ENCODE data around the gene BMP15.

The BMP15 gene

GRCh38 chrX:50910685-50911176 lies at the start of gene BMP15:
BMP15 (plus strand) TSS chrX:50910735; CDS start chrX:50910784, 49 bp downstream.
- Histone ChIP-seq H3K36me3 (ENCODE audit: insufficient read depth, low read length) (no peaks in the 10 kb centered on the region), H3K9ac (ENCODE audit: insufficient read length) (no peak within 1 kb of the TSS), H3K9me3 (ENCODE audit: low read depth, low read length) (no peaks in the 10 kb centered on the region), H3K4me3 (no peak within 1 kb of the TSS), H3K27ac (no peak within 1 kb of the TSS)
- no peak for TF ChIP-seq POLR2AphosphoS5 (IDR thresholded peaks at IDR 0.05; ENCODE audit: borderline replicate concordance, low read depth, low read length)
- no peak for TF ChIP-seq EZH2 (IDR thresholded peaks at IDR 0.05)
- no peak for TF ChIP-seq FOXP2 (optimal IDR thresholded peaks at IDR 0.05; ENCODE audit: control extremely low read depth, extremely low read length, insufficient read depth)
- DNase-seq (ENCODE audit: low read depth, low spot score) = no peak

GRCh38 chrX:50863471-50863870 lies 47.1 kb upstream of the BMP15 start:
- Histone ChIP-seq H3K27ac (no peak overlapping the region), H3K4me3 (no peak overlapping the region), H3K36me3 (ENCODE audit: insufficient read depth, low read length) (no peaks in the 10 kb centered on the region), H3K9ac (ENCODE audit: insufficient read length) (no peak overlapping the region), H3K9me3 (ENCODE audit: low read depth, low read length) (no peaks in the 10 kb centered on the region)
- TF ChIP-seq POLR2AphosphoS5 (IDR thresholded peaks at IDR 0.05; ENCODE audit: borderline replicate concordance, low read depth, low read length) = no peak
- no peak for TF ChIP-seq FOXP2 (optimal IDR thresholded peaks at IDR 0.05; ENCODE audit: control extremely low read depth, extremely low read length, insufficient read depth)
- TF ChIP-seq EZH2 (IDR thresholded peaks at IDR 0.05) = no peak
- no peak for DNase-seq (ENCODE audit: low read depth, low spot score)

GRCh38 chrX:50865311-50865710 lies 45.2 kb upstream of the BMP15 start:
- TF ChIP-seq POLR2AphosphoS5 (IDR thresholded peaks at IDR 0.05; ENCODE audit: borderline replicate concordance, low read depth, low read length) (no peak), EZH2 (IDR thresholded peaks at IDR 0.05) (no peak), FOXP2 (optimal IDR thresholded peaks at IDR 0.05; ENCODE audit: control extremely low read depth, extremely low read length, insufficient read depth) (no peak)
- Histone ChIP-seq H3K9ac (ENCODE audit: insufficient read length) (no peak overlapping the region), H3K36me3 (ENCODE audit: insufficient read depth, low read length) (no peaks in the 10 kb centered on the region), H3K4me3 (peak overlapping the region; percentile 15; the same call in 1 of the 2 replicates), H3K9me3 (ENCODE audit: low read depth, low read length) (no peaks in the 10 kb centered on the region), H3K27ac (no peak overlapping the region)
- no peak for DNase-seq (ENCODE audit: low read depth, low spot score)

- Histone ChIP-seq H3K9me3 (ENCODE audit: low read depth, low read length) (no peaks in the 10 kb centered on the region), H3K36me3 (ENCODE audit: insufficient read depth, low read length) (no peaks in the 10 kb centered on the region), H3K4me3 (no peak overlapping the region), H3K27ac (no peak overlapping the region), H3K9ac (ENCODE audit: insufficient read length) (no peak overlapping the region)
- TF ChIP-seq POLR2AphosphoS5 (IDR thresholded peaks at IDR 0.05; ENCODE audit: borderline replicate concordance, low read depth, low read length) = no peak
- TF ChIP-seq EZH2 (IDR thresholded peaks at IDR 0.05) = no peak
- no peak for DNase-seq (ENCODE audit: low read depth, low spot score)
Measured at GRCh38 chrX:50871922-50872453, 38.5 kb upstream of the BMP15 start.

GRCh38 chrX:50874876-50875275 lies 35.7 kb upstream of the BMP15 start:
- Histone ChIP-seq H3K36me3 (ENCODE audit: insufficient read depth, low read length) (no peaks in the 10 kb centered on the region), H3K4me3 (no peak overlapping the region), H3K27ac (no peak overlapping the region), H3K9me3 (ENCODE audit: low read depth, low read length) (no peaks in the 10 kb centered on the region), H3K9ac (ENCODE audit: insufficient read length) (no peak overlapping the region)
- DNase-seq (ENCODE audit: low read depth, low spot score) = no peak
- TF ChIP-seq FOXP2 (optimal IDR thresholded peaks at IDR 0.05; ENCODE audit: control extremely low read depth, extremely low read length, insufficient read depth) (no peak), POLR2AphosphoS5 (IDR thresholded peaks at IDR 0.05; ENCODE audit: borderline replicate concordance, low read depth, low read length) (no peak), EZH2 (IDR thresholded peaks at IDR 0.05) (no peak)

GRCh38 chrX:50876551-50876950 lies 34.0 kb upstream of the BMP15 start:
- DNase-seq (ENCODE audit: low read depth, low spot score) = no peak
- Histone ChIP-seq H3K9ac (ENCODE audit: insufficient read length) (no peak overlapping the region), H3K9me3 (ENCODE audit: low read depth, low read length) (no peaks in the 10 kb centered on the region), H3K4me3 (no peak overlapping the region), H3K27ac (no peak overlapping the region), H3K36me3 (ENCODE audit: insufficient read depth, low read length) (no peaks in the 10 kb centered on the region)
- TF ChIP-seq POLR2AphosphoS5 (IDR thresholded peaks at IDR 0.05; ENCODE audit: borderline replicate concordance, low read depth, low read length) (no peak), FOXP2 (optimal IDR thresholded peaks at IDR 0.05; ENCODE audit: control extremely low read depth, extremely low read length, insufficient read depth) (no peak), EZH2 (IDR thresholded peaks at IDR 0.05) (no peak)

- Histone ChIP-seq H3K27ac (no peak overlapping the region), H3K4me3 (no peak overlapping the region), H3K9ac (ENCODE audit: insufficient read length) (no peak overlapping the region), H3K9me3 (ENCODE audit: low read depth, low read length) (no peaks in the 10 kb centered on the region), H3K36me3 (ENCODE audit: insufficient read depth, low read length) (no peaks in the 10 kb centered on the region)
- TF ChIP-seq FOXP2 (optimal IDR thresholded peaks at IDR 0.05; ENCODE audit: control extremely low read depth, extremely low read length, insufficient read depth) = no peak
- no peak for TF ChIP-seq EZH2 (IDR thresholded peaks at IDR 0.05)
- no peak for TF ChIP-seq POLR2AphosphoS5 (IDR thresholded peaks at IDR 0.05; ENCODE audit: borderline replicate concordance, low read depth, low read length)
- DNase-seq (ENCODE audit: low read depth, low spot score) = no peak
Measured at GRCh38 chrX:50877310-50877709, 33.2 kb upstream of the BMP15 start.

GRCh38 chrX:50881028-50881427 lies 29.5 kb upstream of the BMP15 start:
- no peak for TF ChIP-seq EZH2 (IDR thresholded peaks at IDR 0.05)
- TF ChIP-seq POLR2AphosphoS5 (IDR thresholded peaks at IDR 0.05; ENCODE audit: borderline replicate concordance, low read depth, low read length) = no peak
- no peak for TF ChIP-seq FOXP2 (optimal IDR thresholded peaks at IDR 0.05; ENCODE audit: control extremely low read depth, extremely low read length, insufficient read depth)
- no peak overlapping the region for H3K4me3 ChIP-seq
- no peak overlapping the region for H3K27ac ChIP-seq
- H3K9me3 ChIP-seq (ENCODE audit: low read depth, low read length) = no peaks in the 10 kb centered on the region
- H3K36me3 ChIP-seq (ENCODE audit: insufficient read depth, low read length) = no peaks in the 10 kb centered on the region
- no peak for DNase-seq (ENCODE audit: low read depth, low spot score)
- H3K9ac ChIP-seq (ENCODE audit: insufficient read length) = no peak overlapping the region

GRCh38 chrX:50888884-50889283 lies 21.7 kb upstream of the BMP15 start:
- Histone ChIP-seq H3K4me3 (no peak overlapping the region), H3K36me3 (ENCODE audit: insufficient read depth, low read length) (no peaks in the 10 kb centered on the region)
- no peak for TF ChIP-seq EZH2 (IDR thresholded peaks at IDR 0.05)
- no peak for TF ChIP-seq POLR2AphosphoS5 (IDR thresholded peaks at IDR 0.05; ENCODE audit: borderline replicate concordance, low read depth, low read length)
- no peak for TF ChIP-seq FOXP2 (optimal IDR thresholded peaks at IDR 0.05; ENCODE audit: control extremely low read depth, extremely low read length, insufficient read depth)

More at GRCh38 chrX:50888884-50889283, 21.7 kb upstream of the BMP15 start:
- H3K9me3 ChIP-seq (ENCODE audit: low read depth, low read length) = no peaks in the 10 kb centered on the region
- no peak for DNase-seq (ENCODE audit: low read depth, low spot score)
- H3K27ac ChIP-seq = no peak overlapping the region
- no peak overlapping the region for H3K9ac ChIP-seq (ENCODE audit: insufficient read length)
